Neural cell (in vitro differentiated cells): ENCODE data around the gene PRMT5.

ENCODE experiments used
- CTCF ChIP-seq: fragments of 450-650 bp; IDR thresholded peaks from 2 replicates; pipeline ENCODE4 v1.5.1; 2014; ENCODE audit warnings: antibody characterized with exemption, mild to moderate bottlenecking, moderate library complexity; ENCODE audit not compliant: poor library complexity, severe bottlenecking
- EP300 ChIP-seq: fragments of 450-650 bp; conservative IDR thresholded peaks from 2 replicates; pipeline ENCODE4 v1.6.1; 2014; ENCODE audit warnings: antibody characterized with exemption, mild to moderate bottlenecking, moderate library complexity; ENCODE audit not compliant: poor library complexity, severe bottlenecking
- MXI1 ChIP-seq: fragments of 450-650 bp; conservative IDR thresholded peaks from 2 replicates; pipeline ENCODE4 v1.6.1; 2014; ENCODE audit warnings: antibody characterized with exemption, mild to moderate bottlenecking; ENCODE audit not compliant: poor library complexity, severe bottlenecking
- RAD21 ChIP-seq: fragments of 450-650 bp; conservative IDR thresholded peaks from 2 replicates; pipeline ENCODE4 v1.6.1; 2014; ENCODE audit warnings: antibody characterized with exemption, mild to moderate bottlenecking, moderate library complexity
- TAF1 ChIP-seq: IDR thresholded peaks from 2 replicates; pipeline ENCODE4 v1.6.1; 2012; ENCODE audit warnings: low read depth

GRCh38 chr14:22919601-22919921, 9.6 kb downstream of the PRMT5 start:
- no peak for TF ChIP-seq TAF1
- no peak for TF ChIP-seq CTCF
- TF ChIP-seq EP300: no peak
- no peak for TF ChIP-seq MXI1
- TF ChIP-seq RAD21: no peak
